Esophagus muscularis mucosa (tissue), 4 donors: ENCODE data around the gene KCNQ4.

Experiments
- CTCF ChIP-seq, 3 experiments: fragments of 200-600 bp in 2 of 3; fragments of 450-650 bp in 1 of 3; sonication (generic) in 2 of 3; IDR thresholded peaks; one replicate each; pipeline ENCODE4 v1.5.1; 2017 to 2019; ENCODE audit warnings: antibody characterized with exemption in 3 of 3, mild to moderate bottlenecking in 2 of 3, moderate library complexity in 1 of 3
- EP300 ChIP-seq: sonication (generic); formaldehyde crosslinking; IDR thresholded peaks from one replicate; pipeline ENCODE4 v1.6.1; 2017; ENCODE audit warnings: antibody characterized with exemption
- POLR2A ChIP-seq: fragments of 450-650 bp; IDR thresholded peaks from one replicate; pipeline ENCODE4 v1.6.1; 2017; ENCODE audit warnings: antibody characterized with exemption, moderate library complexity, mild to moderate bottlenecking, low read depth
- POLR2AphosphoS5 ChIP-seq, 2 donors: sonication (generic); formaldehyde crosslinking; IDR thresholded peaks; one replicate each; pipeline ENCODE4 v1.6.1; 2017; ENCODE audit warnings: antibody characterized with exemption in 2 of 2

DNA sequence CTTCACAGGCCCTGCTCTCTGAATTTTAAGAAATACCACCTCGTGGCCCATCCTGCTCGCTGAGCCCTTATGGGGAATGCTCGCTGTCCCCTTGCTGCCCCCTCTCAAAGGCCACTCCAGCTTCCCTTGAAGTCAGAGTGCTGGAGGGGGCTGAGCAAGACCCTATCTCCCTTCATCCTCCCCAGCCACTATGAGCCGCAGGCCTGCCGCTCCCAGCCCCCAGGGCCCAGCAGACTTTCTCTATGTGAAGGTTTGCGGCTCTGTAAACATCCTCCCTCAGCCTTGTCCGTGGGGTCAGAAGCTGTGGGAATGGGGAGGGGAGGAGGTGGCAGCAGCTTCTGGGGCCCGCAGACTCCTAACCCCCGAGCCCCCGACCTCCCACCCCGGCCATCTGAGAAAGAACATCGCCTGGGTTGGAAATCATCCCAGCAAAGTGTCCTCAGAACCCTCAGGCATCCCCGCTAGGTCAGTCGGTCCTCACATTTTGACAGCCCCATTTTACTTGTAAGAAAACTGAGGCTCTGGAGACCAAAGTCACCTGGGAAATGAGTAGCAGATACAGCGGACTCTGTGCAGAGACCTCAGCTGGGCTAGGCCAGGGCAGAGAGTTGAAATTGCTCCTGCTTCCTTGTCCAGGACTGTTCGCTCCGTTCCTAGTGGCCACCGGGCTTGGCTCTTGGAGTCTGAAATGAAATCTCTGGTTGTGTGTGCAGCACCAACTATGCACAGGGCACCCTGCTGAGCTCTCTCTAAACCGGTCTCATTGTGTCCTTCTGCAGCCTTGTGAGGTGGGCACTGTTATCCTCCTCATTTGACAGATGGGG lies 4.4 kb downstream of the KCNQ4 start:
- TF ChIP-seq POLR2A: no peak
- TF ChIP-seq CTCF (IDR thresholded peaks at IDR 0.05): no peak
- no peak for TF ChIP-seq POLR2AphosphoS5 (IDR thresholded peaks at IDR 0.05)
- no peak for TF ChIP-seq EP300
